SU-DHL-6 (cell line): ENCODE results near the gene POU2F3.

ENCODE experiments used
- H2AFZ ChIP-seq: fragments of 200-600 bp; sonication (generic); 2 replicates; pipeline ENCODE4 v1.6.1; 2014; ENCODE audit warnings: low read depth, mild to moderate bottlenecking, moderate library complexity, mixed read lengths, antibody characterized with exemption, low read length; ENCODE audit not compliant: severe bottlenecking
- H3F3A ChIP-seq: fragments of 200-600 bp; shearing (Covaris generic); 2 replicates; pipeline ENCODE4 v1.6.0; 2016; ENCODE audit warnings: antibody characterized with exemption, mild to moderate bottlenecking; ENCODE audit not compliant: insufficient read depth
- H3K27ac ChIP-seq: fragments of 200-600 bp; sonication (generic); 2 replicates; pipeline ENCODE4 v1.5.1; 2016; ENCODE audit warnings: low read depth, mild to moderate bottlenecking, low read length, moderate library complexity, mixed read lengths
- H3K27me3 ChIP-seq: fragments of 200-600 bp; sonication (generic), shearing (Covaris generic); 2 replicates; pipeline ENCODE4 v1.6.0; 2014; ENCODE audit warnings: mild to moderate bottlenecking, low read length
- H3K36me3 ChIP-seq: fragments of 200-600 bp; sonication (generic); 2 replicates; pipeline ENCODE4 v1.6.1; 2014; ENCODE audit warnings: mild to moderate bottlenecking, low read length, mixed read lengths
- H3K4me2 ChIP-seq: fragments of 300-600, 200-600 bp; shearing (Covaris generic), sonication (generic); 2 replicates; pipeline ENCODE4 v1.6.0; 2014; ENCODE audit warnings: low read length, low read depth, mild to moderate bottlenecking; ENCODE audit not compliant: poor library complexity, severe bottlenecking
- H3K4me3 ChIP-seq: fragments of 200-600 bp; sonication (generic); 2 replicates; pipeline ENCODE4 v1.5.1; 2014; ENCODE audit warnings: antibody characterized with exemption, low read length, mild to moderate bottlenecking, mixed read lengths; ENCODE audit not compliant: insufficient read depth, poor library complexity, severe bottlenecking
- H3K79me2 ChIP-seq: fragments of 200-600 bp; sonication (generic); 2 replicates; pipeline ENCODE4 v1.6.1; 2014; ENCODE audit warnings: mild to moderate bottlenecking, low read length, moderate library complexity; ENCODE audit not compliant: insufficient read depth
- H3K9ac ChIP-seq: fragments of 200-600 bp; sonication (generic); 2 replicates; pipeline ENCODE4 v1.7.0; 2014; ENCODE audit warnings: mild to moderate bottlenecking, low read length
- H3K9me2 ChIP-seq: fragments of 200-600 bp; sonication (generic); replicated peaks from 2 replicates; pipeline ENCODE4 v1.6.1; 2014; ENCODE audit warnings: low read length; ENCODE audit not compliant: insufficient read depth
- H3K9me3 ChIP-seq: fragments of 200-600 bp; sonication (generic); 2 replicates; pipeline ENCODE4 v1.6.1; 2014; ENCODE audit warnings: low read length, mixed read lengths; ENCODE audit not compliant: insufficient read depth
- H4K20me1 ChIP-seq: fragments of 200-600 bp; sonication (generic); 2 replicates; pipeline ENCODE4 v1.6.1; 2014; ENCODE audit warnings: low read depth, mild to moderate bottlenecking, antibody characterized with exemption, low read length, moderate library complexity, mixed read lengths
- CTCF ChIP-seq: fragments of 200-600 bp; sonication (generic); IDR thresholded peaks from one replicate; pipeline ENCODE4 v1.5.1; 2017; ENCODE audit warnings: antibody characterized with exemption, mild to moderate bottlenecking, low read length, moderate library complexity; ENCODE audit not compliant: insufficient read depth, poor library complexity, severe bottlenecking
- EZH2phosphoT487 ChIP-seq: fragments of 200-600 bp; sonication (generic), shearing (Covaris generic); conservative IDR thresholded peaks from 2 replicates; pipeline ENCODE4 v1.6.1; 2018; ENCODE audit warnings: mild to moderate bottlenecking, antibody characterized with exemption, low read length, moderate library complexity, mixed read lengths

POU2F3 gene

DNA sequence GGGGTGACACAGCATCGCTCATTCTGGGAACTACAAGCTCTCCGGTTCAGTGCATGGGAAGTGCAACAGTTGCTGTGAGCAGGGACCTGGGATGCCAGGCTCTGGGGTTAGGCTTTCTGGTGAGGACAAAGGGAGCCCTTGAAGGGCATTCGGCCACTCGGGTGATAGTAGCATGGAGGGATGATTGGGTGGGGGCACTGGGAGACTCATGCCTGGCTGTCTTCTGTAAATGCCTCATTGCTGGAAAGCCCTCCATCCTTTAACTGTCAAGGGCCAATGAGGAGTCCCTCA, 19.2 kb upstream of the POU2F3 start:
- H3K9ac ChIP-seq = no peak overlapping the region
- H3K79me2 ChIP-seq = no peaks in the 10 kb centered on the region
- H3K27ac ChIP-seq = no peak overlapping the region
- no peak overlapping the region for H2AFZ ChIP-seq
- H3F3A ChIP-seq = no peaks in the 10 kb centered on the region
- TF ChIP-seq CTCF = no peak
- TF ChIP-seq EZH2phosphoT487 = no peak
- H3K27me3 ChIP-seq = no peaks in the 10 kb centered on the region
- H3K4me3 ChIP-seq = no peak overlapping the region
- H3K9me2 ChIP-seq = no peaks in the 10 kb centered on the region
- H4K20me1 ChIP-seq = no peaks in the 10 kb centered on the region
- H3K9me3 ChIP-seq = no peaks in the 10 kb centered on the region
- H3K4me2 ChIP-seq = no peak overlapping the region
- no peaks in the 10 kb centered on the region for H3K36me3 ChIP-seq

DNA sequence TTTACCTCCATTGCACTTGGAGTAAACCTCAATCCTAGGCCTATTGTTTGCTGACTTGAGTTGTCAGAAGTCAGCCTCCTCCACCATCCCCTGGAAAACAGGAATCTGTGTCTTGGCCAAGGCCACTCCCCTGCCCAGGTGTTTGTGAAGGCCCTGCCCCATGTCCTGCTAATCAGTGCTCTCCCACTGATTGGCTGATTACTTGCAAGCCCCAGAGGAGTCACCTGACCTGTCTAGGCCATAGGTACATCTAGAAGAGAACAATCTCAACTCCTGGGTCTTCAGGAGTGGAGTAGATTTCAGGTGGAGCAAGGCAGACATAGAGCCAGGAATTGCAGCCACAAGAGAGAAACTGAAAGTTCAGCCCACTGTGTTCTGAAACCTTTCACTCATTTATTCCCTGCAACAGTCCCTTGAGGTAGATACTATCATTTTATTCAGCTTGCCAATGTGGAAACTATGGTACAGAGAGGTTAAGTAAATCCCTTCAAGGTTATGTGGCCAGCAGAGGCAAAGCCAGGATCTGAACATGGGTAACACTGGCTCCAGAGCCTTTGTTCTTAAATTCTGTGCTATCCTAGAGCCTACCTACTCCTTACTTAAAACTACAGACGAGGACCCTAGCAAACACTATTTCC, 18.7 kb upstream of the POU2F3 start:
- H3K36me3 ChIP-seq = no peaks in the 10 kb centered on the region
- H3K27me3 ChIP-seq = no peaks in the 10 kb centered on the region
- no peak overlapping the region for H2AFZ ChIP-seq
- no peak overlapping the region for H3K4me3 ChIP-seq
- TF ChIP-seq CTCF = no peak
- TF ChIP-seq EZH2phosphoT487 = no peak
- no peak overlapping the region for H3K27ac ChIP-seq
- H3K9me3 ChIP-seq = no peaks in the 10 kb centered on the region
- H3K4me2 ChIP-seq = no peak overlapping the region
- H3F3A ChIP-seq = no peaks in the 10 kb centered on the region
- H3K9ac ChIP-seq = no peak overlapping the region
- no peaks in the 10 kb centered on the region for H4K20me1 ChIP-seq
- no peaks in the 10 kb centered on the region for H3K9me2 ChIP-seq
- no peaks in the 10 kb centered on the region for H3K79me2 ChIP-seq

GRCh38 chr11:120222916-120223315, 17.0 kb upstream of the POU2F3 start:
- Histone ChIP-seq H2AFZ (no peak overlapping the region), H3K79me2 (no peaks in the 10 kb centered on the region), H3K36me3 (no peaks in the 10 kb centered on the region), H4K20me1 (no peaks in the 10 kb centered on the region), H3K9me2 (no peaks in the 10 kb centered on the region), H3K4me2 (no peak overlapping the region), H3K9ac (no peak overlapping the region), H3K27me3 (no peaks in the 10 kb centered on the region), H3F3A (no peaks in the 10 kb centered on the region), H3K27ac (no peak overlapping the region), H3K4me3 (no peak overlapping the region), H3K9me3 (no peaks in the 10 kb centered on the region)
- TF ChIP-seq EZH2phosphoT487 = no peak
- no peak for TF ChIP-seq CTCF

GRCh38 chr11:120223793-120224192, 16.1 kb upstream of the POU2F3 start:
- Histone ChIP-seq H3K27me3 (no peaks in the 10 kb centered on the region), H3K36me3 (no peaks in the 10 kb centered on the region), H3K4me2 (no peak overlapping the region), H3K27ac (no peak overlapping the region), H3K79me2 (no peaks in the 10 kb centered on the region), H2AFZ (no peak overlapping the region), H3F3A (no peaks in the 10 kb centered on the region), H4K20me1 (no peaks in the 10 kb centered on the region), H3K4me3 (no peak overlapping the region), H3K9ac (no peak overlapping the region), H3K9me2 (no peaks in the 10 kb centered on the region), H3K9me3 (no peaks in the 10 kb centered on the region)
- TF ChIP-seq CTCF = no peak
- TF ChIP-seq EZH2phosphoT487 = no peak
